Astrocyte (in vitro differentiated cells and primary cell): ENCODE data around the gene FAM83C. TPM values are rescaled to one million over a fixed set of nuclear protein-coding genes. Genes with fewer than 3 reads are reported as not detected.
A peak's percentile ranks its signal among the peaks of the same experiment; 100 is the strongest.

Experiments
- DNase-seq: peaks from one replicate; pipeline ENCODE4 v3.0.0-alpha.2; 2010; ENCODE audit warnings: low read depth
- FAIRE-seq: peaks from 2 replicates; lab custom pipeline; 2011; peaks lifted over from hg19 to GRCh38; lab: Jason Lieb, UNC
- H2AFZ ChIP-seq: 2 replicates; pipeline ENCODE4 v1.6.0; 2012; ENCODE audit warnings: low read depth, low read length, inconsistent platforms
- H3K27ac ChIP-seq: 2 replicates; pipeline ENCODE4 v1.5.1; 2011; ENCODE audit warnings: low read depth, low read length, inconsistent platforms
- H3K27me3 ChIP-seq: 2 replicates; pipeline ENCODE4 v1.6.0; 2011; ENCODE audit warnings: low read length, inconsistent platforms; ENCODE audit not compliant: insufficient read depth
- H3K36me3 ChIP-seq: 2 replicates; pipeline ENCODE4 v1.5.1; 2011; ENCODE audit warnings: low read length, inconsistent platforms; ENCODE audit not compliant: insufficient read depth
- H3K4me1 ChIP-seq: 2 replicates; pipeline ENCODE4 v1.5.1; 2011; ENCODE audit warnings: low read length, inconsistent platforms; ENCODE audit not compliant: insufficient read depth
- H3K4me2 ChIP-seq: 2 replicates; pipeline ENCODE4 v1.6.0; 2012; ENCODE audit warnings: low read length, inconsistent platforms
- H3K4me3 ChIP-seq: 2 replicates; pipeline ENCODE4 v1.5.1; 2011; ENCODE audit warnings: low read depth, mild to moderate bottlenecking, low read length, inconsistent platforms; ENCODE audit not compliant: insufficient read depth
- H3K79me2 ChIP-seq: 2 replicates; pipeline ENCODE4 v1.6.0; 2012; ENCODE audit warnings: mild to moderate bottlenecking, low read length, inconsistent platforms; ENCODE audit not compliant: insufficient read depth
- H3K9ac ChIP-seq: 2 replicates; pipeline ENCODE4 v1.6.0; 2012; ENCODE audit warnings: mild to moderate bottlenecking, low read length, inconsistent platforms
- H3K9me3 ChIP-seq: 2 replicates; pipeline ENCODE4 v1.5.1; 2012; ENCODE audit warnings: low read depth, mild to moderate bottlenecking, low read length, inconsistent platforms; ENCODE audit not compliant: insufficient read depth
- H4K20me1 ChIP-seq: 2 replicates; pipeline ENCODE4 v1.6.0; 2012; ENCODE audit warnings: low read length, inconsistent platforms; ENCODE audit not compliant: insufficient read depth
- H3K27ac Mint-ChIP-seq: one replicate; pipeline ENCODE4 v1.8.0; 2021; ENCODE audit warnings: mild to moderate bottlenecking, mixed read lengths; ENCODE audit not compliant: unreplicated experiment
- H3K27me3 Mint-ChIP-seq: one replicate; pipeline ENCODE4 v1.8.0; 2021; ENCODE audit warnings: low read depth, mixed read lengths; ENCODE audit not compliant: unreplicated experiment
- H3K36me3 Mint-ChIP-seq: one replicate; pipeline ENCODE4 v1.8.0; 2021; ENCODE audit warnings: low read depth, mixed read lengths; ENCODE audit not compliant: unreplicated experiment
- H3K4me1 Mint-ChIP-seq: one replicate; pipeline ENCODE4 v1.8.0; 2021; ENCODE audit warnings: low read depth, mixed read lengths; ENCODE audit not compliant: unreplicated experiment
- H3K4me3 Mint-ChIP-seq: one replicate; pipeline ENCODE4 v1.8.0; 2021; ENCODE audit warnings: mild to moderate bottlenecking, moderate library complexity, mixed read lengths; ENCODE audit not compliant: unreplicated experiment
- H3K9me3 Mint-ChIP-seq: one replicate; pipeline ENCODE4 v1.8.0; 2021; ENCODE audit warnings: mild to moderate bottlenecking, mixed read lengths; ENCODE audit not compliant: unreplicated experiment
- EZH2 ChIP-seq: IDR thresholded peaks from 2 replicates; pipeline ENCODE4 v1.6.1; 2012; ENCODE audit warnings: mild to moderate bottlenecking, low read length, inconsistent platforms; ENCODE audit not compliant: insufficient read depth
- total RNA-seq: library from RNA; stranded (reverse); gene quantifications from 2 replicates; pipeline ENCODE4 v1.2.1, GENCODE V29; 2021
- TF ChIP-seq, protein P1 (sequence below): IDR thresholded peaks from 2 replicates; pipeline ENCODE4 v1.5.1; 2011; ENCODE audit warnings: low read depth, mild to moderate bottlenecking, inconsistent platforms, low read length, moderate library complexity; ENCODE audit not compliant: insufficient read depth

FAM83C gene
- total RNA-seq, 1 donor from 2014 or later, result not detected

DNA sequence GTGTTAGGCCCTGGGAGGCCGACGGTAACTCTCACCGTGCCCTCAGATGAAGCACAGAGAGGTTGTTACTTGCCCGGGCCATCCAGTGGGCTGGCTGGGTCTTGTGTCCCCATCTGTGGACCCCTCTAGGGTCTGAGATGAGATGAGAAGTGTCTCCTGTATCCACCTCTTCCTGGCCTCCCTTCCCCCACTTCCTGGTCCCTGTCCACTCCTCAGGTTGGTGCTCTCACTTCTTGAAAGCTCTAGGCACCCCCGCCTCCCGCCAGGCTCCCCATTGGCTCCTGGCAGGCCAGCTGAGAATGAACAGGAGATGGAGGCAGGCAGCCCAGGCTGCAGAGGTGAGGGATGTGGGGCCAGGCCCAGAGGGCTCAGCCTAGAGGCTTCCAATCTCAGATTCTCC, 15.8 kb downstream of the FAM83C start:
- Histone ChIP-seq H4K20me1 (peaks cover 25% of the 10 kb centered on the region), H3K36me3 (peaks cover 22% of the 10 kb centered on the region), H3K9me3 (no peaks in the 10 kb centered on the region), H3K27ac (no peak overlapping the region), H3K4me3 (peak overlapping the region; percentile 87), H3K4me1 (peaks cover 17% of the 10 kb centered on the region), H3K79me2 (peaks cover 50% of the 10 kb centered on the region), H3K9ac (peak overlapping the region; percentile 98), H3K27me3 (no peaks in the 10 kb centered on the region), H3K4me2 (peak overlapping the region; percentile 93), H2AFZ (no peak overlapping the region)
- Mint-ChIP-seq H3K36me3 (peaks cover 25% of the 10 kb centered on the region), H3K4me3 (peak overlapping the region; percentile 95), H3K9me3 (no peaks in the 10 kb centered on the region), H3K27me3 (no peaks in the 10 kb centered on the region), H3K27ac (peak overlapping the region; percentile 99), H3K4me1 (peaks cover 22% of the 10 kb centered on the region)
- FAIRE-seq (no peak), DNase-seq (no peak)
- no peak for TF ChIP-seq EZH2
- TF ChIP-seq, protein P1, sequence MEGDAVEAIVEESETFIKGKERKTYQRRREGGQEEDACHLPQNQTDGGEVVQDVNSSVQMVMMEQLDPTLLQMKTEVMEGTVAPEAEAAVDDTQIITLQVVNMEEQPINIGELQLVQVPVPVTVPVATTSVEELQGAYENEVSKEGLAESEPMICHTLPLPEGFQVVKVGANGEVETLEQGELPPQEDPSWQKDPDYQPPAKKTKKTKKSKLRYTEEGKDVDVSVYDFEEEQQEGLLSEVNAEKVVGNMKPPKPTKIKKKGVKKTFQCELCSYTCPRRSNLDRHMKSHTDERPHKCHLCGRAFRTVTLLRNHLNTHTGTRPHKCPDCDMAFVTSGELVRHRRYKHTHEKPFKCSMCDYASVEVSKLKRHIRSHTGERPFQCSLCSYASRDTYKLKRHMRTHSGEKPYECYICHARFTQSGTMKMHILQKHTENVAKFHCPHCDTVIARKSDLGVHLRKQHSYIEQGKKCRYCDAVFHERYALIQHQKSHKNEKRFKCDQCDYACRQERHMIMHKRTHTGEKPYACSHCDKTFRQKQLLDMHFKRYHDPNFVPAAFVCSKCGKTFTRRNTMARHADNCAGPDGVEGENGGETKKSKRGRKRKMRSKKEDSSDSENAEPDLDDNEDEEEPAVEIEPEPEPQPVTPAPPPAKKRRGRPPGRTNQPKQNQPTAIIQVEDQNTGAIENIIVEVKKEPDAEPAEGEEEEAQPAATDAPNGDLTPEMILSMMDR, result no peak

DNA sequence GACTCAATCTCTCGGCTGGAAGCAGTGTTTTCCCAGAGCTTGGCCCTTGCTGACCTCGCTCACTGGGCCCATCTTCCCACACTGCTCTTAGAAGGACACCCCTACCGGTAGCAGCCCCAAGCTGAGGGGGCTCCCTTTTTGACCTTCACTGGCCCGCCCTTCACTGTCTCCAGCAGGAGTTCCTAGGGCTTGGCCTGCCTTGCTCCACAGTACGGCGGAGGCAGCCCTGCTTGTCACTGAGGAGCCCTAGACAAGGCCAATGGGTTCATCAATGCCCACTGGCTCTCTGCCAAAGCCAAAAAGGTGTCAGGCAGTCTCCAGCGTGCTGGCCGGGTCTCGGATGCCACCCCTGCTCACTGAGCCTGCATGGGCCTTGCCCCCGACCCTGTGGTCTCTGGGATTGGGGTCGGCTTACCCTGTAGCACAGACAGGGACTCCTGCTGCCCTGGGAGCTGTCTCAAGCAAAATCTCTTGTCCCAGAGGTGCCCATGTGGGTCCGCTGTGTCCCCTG, 16.4 kb downstream of the FAM83C start:
- H3K4me3 ChIP-seq, result no peak overlapping the region
- Mint-ChIP-seq H3K4me3 (peak overlapping the region; percentile 95), H3K4me1 (peaks cover 22% of the 10 kb centered on the region), H3K27me3 (no peaks in the 10 kb centered on the region), H3K9me3 (no peaks in the 10 kb centered on the region), H3K36me3 (peaks cover 25% of the 10 kb centered on the region), H3K27ac (peak overlapping the region; percentile 99)
- no peaks in the 10 kb centered on the region for H3K9me3 ChIP-seq
- DNase-seq (no peak), FAIRE-seq (no peak)
- H3K27me3 ChIP-seq, result no peaks in the 10 kb centered on the region
- peaks cover 45% of the 10 kb centered on the region for H3K79me2 ChIP-seq
- no peak for TF ChIP-seq EZH2
- TF ChIP-seq, protein P1, result no peak
- no peak overlapping the region for H3K9ac ChIP-seq
- H3K4me1 ChIP-seq, result peaks cover 17% of the 10 kb centered on the region
- H4K20me1 ChIP-seq, result peaks cover 23% of the 10 kb centered on the region
- H3K4me2 ChIP-seq, result no peak overlapping the region
- peaks cover 22% of the 10 kb centered on the region for H3K36me3 ChIP-seq
- H2AFZ ChIP-seq, result no peak overlapping the region
- no peak overlapping the region for H3K27ac ChIP-seq

DNA sequence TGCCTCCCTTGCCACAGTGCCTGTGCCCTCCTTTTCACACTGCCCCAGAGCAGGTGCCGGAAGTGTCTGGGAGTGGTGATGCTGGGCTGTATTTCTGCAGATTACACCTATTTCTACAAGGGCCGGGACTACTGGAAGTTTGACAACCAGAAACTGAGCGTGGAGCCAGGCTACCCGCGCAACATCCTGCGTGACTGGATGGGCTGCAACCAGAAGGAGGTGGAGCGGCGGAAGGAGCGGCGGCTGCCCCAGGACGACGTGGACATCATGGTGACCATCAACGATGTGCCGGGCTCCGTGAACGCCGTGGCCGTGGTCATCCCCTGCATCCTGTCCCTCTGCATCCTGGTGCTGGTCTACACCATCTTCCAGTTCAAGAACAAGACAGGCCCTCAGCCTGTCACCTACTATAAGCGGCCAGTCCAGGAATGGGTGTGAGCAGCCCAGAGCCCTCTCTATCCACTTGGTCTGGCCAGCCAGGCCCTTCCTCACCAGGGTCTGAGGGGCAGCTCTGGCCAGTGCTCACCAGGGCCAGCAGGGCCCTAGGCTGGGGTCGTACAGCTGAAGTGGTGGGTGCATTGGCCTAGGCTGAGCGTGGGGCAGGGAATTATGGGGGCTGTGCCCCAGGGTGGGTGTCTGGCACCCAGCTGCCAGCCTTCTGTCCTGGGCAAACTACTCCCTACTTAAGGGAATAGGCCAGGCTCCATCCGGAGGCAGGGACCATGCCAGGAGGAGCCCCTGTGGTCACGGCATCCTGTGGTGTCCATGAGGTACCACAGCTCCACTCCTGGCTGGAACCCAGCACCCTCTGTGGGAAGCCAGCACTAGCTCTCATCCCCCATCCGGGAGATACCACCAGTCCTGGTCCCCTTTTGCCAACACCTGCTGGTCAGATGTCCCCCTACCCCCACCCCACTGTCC, 17.8 kb downstream of the FAM83C start:
- Mint-ChIP-seq H3K36me3 (peaks cover 23% of the 10 kb centered on the region), H3K4me1 (peaks cover 22% of the 10 kb centered on the region), H3K27ac (no peak overlapping the region), H3K9me3 (no peaks in the 10 kb centered on the region), H3K27me3 (no peaks in the 10 kb centered on the region), H3K4me3 (no peak overlapping the region)
- Histone ChIP-seq H3K9me3 (no peaks in the 10 kb centered on the region), H3K79me2 (peaks cover 32% of the 10 kb centered on the region), H3K4me1 (peaks cover 17% of the 10 kb centered on the region), H3K4me2 (no peak overlapping the region), H2AFZ (no peak overlapping the region), H4K20me1 (peaks cover 10% of the 10 kb centered on the region), H3K4me3 (no peak overlapping the region), H3K27ac (no peak overlapping the region), H3K27me3 (no peaks in the 10 kb centered on the region), H3K36me3 (peaks cover 14% of the 10 kb centered on the region), H3K9ac (no peak overlapping the region)
- FAIRE-seq (no peak), DNase-seq (no peak)
- no peak for TF ChIP-seq EZH2
- TF ChIP-seq, protein P1, result no peak
